COR-L47 (cell line): ENCODE data around the gene SPRTN.
"Not testable (repeated sequence)": the region's sequence is repeated elsewhere in the genome, so short reads cannot be mapped to it uniquely, and the experiment has no call there.

ENCODE experiments used
- DNase-seq: peaks from one replicate; lab custom pipeline; 2025; lab: John Stamatoyannopoulos, UW

The SPRTN gene

GRCh38 chr1:231335663-231336602 lies 2.2 kb upstream of the SPRTN start:
- DNase-seq, result no peak

- DNase-seq, result no peak
Observed at GRCh38 chr1:231337043-231337471, 1.0 kb upstream of the SPRTN start.

GRCh38 chr1:231337472-231338269 lies 422 bp upstream of the SPRTN start, which contains the start of gene EXOC8:
TSS of gene EXOC8 (minus strand) at chr1:231337852. CDS start at chr1:231337745, 107 bp downstream.
- DNase-seq, result peak; percentile 95

DNA sequence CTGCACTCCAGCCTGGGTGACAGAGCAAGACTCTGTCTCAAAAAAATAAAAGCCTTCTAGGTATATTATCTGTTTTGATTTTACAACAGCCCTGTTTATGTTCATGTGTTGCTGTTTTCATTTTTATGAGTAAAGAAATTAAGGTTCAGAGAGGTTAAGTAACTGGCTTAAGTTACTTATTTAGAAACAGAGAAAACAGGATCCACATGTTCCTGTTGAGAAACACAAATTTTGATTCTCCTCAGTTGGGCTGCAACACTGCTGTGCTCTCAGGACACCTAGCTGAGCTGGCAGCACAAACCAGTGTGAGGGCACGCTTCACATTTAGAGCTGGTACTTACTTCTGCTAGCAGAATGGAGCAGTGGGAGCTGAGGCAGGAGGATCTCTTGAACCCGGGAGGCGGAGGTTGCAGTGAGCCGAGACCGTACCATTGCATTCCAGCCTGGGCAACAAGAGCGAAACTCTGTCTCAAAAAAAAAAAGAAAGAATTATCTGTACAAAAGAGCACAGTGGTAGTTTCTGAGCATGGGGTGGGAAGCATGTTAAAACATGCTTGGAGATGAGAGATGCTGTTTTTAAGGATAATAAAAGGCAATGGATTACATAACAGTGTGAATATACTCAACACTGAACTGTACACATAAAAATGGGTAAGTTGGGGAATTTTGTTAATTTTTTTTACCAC lies 2.4 kb downstream of the SPRTN start:
- no peak for DNase-seq

DNA sequence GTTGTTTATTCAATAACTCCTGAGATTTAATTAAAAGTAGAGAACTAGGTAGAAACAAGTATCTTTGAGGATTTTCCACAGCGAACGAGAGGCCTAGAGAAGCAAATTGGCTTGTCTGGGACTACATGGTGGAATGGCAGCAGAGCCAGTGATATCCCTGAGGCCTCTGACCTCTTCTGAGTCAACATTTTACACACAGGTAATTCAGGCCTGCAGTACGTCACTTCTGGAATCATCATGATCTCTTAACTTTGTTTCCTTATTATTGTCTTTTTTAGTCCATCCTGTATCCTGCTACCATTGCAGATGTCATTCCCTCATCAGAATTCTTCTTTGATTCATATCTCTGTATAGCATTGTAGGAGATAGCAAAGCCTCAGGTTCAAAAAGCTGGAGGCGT lies 9.9 kb downstream of the SPRTN start:
- DNase-seq, result no peak

DNA sequence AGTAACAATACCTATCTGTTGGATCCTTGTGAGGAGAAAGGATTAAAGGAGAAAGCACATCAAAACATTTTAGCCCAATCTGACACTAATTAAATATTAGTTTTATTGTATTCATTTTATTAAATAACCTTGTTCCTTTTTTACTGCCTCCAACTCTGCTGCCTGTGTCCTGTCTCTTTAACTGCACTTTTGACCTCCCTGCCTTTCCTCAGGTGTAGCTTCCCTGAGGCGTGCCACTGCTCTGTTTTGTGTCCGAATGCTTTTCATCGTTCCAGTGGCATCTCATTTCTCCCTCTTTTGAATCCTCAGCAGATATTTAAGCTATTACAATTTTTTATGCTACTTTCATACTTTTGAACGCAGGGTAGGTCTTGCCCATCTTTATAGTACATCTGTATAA lies 10.3 kb downstream of the SPRTN start:
- no peak for DNase-seq

DNA sequence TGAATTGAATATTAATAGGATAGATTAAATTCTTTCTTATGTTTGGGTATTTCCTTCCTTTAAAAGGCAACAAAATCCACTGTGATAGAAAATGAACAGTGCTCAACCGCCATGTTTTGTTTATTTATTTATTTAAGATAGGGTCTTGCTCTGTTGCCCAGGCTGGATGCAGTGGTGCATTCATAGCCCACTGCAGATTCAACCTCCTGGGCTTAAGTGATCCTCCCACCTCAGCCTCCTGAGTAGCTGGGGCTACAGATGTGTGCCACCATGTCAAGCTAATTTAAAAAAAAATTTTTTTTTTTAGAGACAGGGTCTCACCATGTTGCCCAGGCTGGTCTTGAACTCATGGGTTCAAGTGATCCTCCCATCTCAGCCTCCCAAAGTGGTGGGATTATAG lies 10.8 kb downstream of the SPRTN start:
- not testable (repeated sequence) for DNase-seq

DNA sequence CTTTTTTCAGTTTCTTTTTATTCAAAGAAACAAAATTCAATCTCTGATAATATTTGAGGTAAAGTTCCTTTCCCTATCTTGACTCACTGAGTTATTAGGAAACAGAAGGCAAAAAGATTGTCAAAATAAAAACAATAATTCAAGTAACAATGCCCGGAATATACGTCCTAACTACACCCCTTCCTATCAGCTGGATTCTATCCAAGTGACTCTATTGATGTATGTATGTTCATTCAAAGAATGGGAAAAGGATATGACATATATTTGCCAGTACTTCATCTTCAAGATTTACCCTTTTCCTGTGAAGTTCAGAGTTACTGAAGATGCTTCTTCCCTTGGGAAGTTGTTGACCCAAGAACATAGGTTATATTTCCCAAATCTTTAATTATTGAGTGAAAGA lies 13.7 kb downstream of the SPRTN start:
- no peak for DNase-seq

- DNase-seq, result no peak
Observed at GRCh38 chr1:231353086-231353485, 15.0 kb downstream of the SPRTN start.

DNA sequence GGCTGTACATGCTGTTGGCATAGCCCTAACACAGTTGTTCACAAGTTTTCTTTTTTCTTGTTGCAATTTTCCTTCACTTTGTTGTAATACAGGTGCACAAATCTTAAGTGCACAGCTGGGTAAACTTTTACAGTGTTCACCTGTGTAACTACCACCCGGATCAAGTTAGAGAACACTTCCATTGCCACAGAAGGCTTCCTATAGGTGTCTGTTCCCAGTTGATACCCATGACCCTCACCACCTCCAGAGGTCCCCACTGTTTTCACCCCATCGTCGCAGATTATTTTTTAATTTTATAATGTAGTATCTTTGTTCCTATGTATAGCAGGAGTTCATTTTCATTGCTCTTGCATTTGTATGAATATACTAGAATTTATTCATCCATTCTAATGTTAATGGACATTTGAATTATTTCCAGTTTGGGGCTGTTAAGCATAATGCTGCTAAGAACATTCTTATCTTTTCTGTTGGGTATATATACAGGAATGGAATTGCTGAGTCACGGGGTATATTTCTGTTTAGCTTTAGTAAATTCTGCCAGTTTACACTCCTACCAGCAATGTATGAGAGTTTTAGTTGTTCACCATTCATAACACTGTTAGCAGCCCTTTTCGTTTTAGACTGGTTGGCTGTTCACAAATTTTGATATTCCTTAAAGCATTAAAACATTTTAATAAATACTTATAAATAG lies 16.4 kb downstream of the SPRTN start:
- DNase-seq, result no peak

- DNase-seq, result no peak
Observed at GRCh38 chr1:231355171-231355570, 17.1 kb downstream of the SPRTN start.

GRCh38 chr1:231357187-231357772 lies 19.2 kb downstream of the SPRTN start:
- DNase-seq, result no peak

- DNase-seq, result peak; percentile 46
Observed at GRCh38 chr1:231357831-231358354, 19.8 kb downstream of the SPRTN start.

- no peak for DNase-seq
Observed at GRCh38 chr1:231359113-231359512, 21.0 kb downstream of the SPRTN start.

GRCh38 chr1:231362325-231362724 lies 24.2 kb downstream of the SPRTN start:
- DNase-seq, result no peak

GRCh38 chr1:231363624-231364023 lies 25.5 kb downstream of the SPRTN start:
- DNase-seq, result no peak

- DNase-seq, result no peak
Observed at GRCh38 chr1:231364192-231364591, 26.1 kb downstream of the SPRTN start.

DNA sequence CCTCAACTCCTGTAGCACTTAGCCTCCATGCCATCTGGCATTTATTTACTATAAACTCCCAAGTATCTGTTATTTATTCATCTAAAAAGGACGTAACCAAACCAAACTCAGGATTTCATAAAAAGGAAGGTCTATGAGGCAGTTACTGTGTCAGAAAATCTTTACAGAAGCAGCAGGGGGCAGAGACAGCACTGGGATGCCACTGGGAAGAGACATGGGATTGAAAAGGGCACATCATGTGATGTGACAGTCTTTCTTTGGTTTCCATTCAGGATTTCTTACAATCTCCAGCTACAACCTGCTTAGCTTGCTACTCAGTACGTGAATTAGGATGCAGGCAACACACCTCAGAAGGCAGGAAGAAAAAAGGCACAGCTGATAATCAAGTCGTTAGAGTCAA lies 31.2 kb downstream of the SPRTN start:
- no peak for DNase-seq

DNA sequence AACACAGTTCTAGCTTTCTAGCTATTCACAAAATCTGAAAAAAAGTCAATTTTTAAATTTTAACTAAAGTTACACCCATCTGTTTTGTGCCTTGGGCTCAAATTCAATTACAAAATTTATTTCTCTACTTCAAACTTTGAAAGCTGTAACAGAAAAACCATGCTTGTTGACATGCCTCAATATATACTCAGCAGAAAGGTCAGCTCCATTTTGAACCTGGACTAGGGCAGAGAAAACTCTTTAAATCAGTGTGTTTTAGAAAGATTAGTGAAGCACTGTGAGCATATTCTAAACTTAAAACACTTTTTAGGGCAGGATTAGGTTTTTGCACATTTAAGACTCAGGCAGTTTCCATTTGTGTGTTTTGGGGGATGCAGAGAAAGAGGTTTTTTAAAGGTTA lies 34.4 kb downstream of the SPRTN start:
- no peak for DNase-seq

- no peak for DNase-seq
Observed at GRCh38 chr1:231374394-231374793, 36.3 kb downstream of the SPRTN start.

DNA sequence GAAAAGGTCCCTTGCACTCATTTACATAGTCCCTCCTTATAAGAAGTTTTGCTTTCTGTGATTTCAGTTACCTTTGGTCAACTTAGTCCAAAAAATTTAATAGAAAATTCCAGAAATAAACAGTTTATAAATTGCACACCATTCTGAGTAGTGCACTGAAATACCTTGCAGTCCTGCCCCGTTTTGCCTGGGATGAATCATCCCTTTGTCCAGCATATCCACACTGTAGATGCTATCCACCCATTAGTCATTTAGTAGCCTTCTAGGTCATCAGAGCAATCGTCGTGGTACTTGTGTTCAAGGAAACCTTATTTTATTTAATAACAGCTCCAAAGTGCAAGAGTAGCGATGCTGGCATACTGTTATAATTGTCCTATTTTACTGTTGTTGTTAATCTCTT lies 38.0 kb downstream of the SPRTN start:
- DNase-seq, result no peak
